Testis (tissue), 2 donors: ENCODE measurements around the gene PTPRN2.

ENCODE experiments used
- POLR2A ChIP-seq: fragments of 450-650 bp; IDR thresholded peaks from one replicate; pipeline ENCODE4 v1.6.1; 2017; ENCODE audit warnings: antibody characterized with exemption, mild to moderate bottlenecking, moderate library complexity
- TF ChIP-seq, protein P1 (sequence below), 3 experiments: fragments of 450-650 bp in 2 of 3; fragments of 200-600 bp in 1 of 3; sonication (generic) in 1 of 3; IDR thresholded peaks; one replicate each; pipeline ENCODE4 v1.5.1; 2016 to 2019; ENCODE audit warnings: antibody characterized with exemption in 3 of 3, mild to moderate bottlenecking in 2 of 3, moderate library complexity in 1 of 3

DNA sequence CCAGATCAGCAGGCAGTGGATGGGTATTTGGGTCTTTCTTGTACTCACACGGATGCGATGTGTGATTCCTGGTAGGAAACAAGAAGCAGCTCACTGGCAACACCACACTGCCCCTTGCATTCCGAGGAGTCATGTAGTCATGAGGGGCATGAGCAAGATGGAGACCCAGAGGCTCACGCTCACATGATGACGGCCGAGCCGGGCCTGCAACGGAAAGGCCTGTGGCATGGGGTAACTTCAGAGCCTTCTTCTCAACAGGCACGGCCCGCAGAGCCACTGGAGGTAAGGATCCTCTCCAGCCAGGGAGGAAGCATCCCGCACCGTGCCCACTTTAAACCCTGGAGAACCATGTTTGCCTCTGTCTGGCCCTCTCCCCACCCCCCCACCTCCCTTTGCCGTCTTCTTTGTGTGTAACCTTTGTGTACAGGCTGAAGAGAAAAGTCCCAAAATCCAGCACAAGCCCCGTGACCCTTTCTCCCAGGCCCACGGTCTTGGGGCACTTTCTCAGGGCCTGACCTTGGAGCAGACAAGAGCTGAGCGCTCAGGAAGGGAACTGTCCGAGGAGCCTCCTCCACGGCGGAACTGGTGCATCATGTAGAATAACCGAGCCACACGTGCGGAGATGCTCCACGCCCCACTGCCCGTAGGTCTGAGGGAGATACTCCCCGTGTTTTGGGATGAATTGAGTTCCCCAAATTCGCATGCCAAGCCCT is 734.4 kb downstream of the PTPRN2 start:
- TF ChIP-seq POLR2A = no peak
- TF ChIP-seq, protein P1, sequence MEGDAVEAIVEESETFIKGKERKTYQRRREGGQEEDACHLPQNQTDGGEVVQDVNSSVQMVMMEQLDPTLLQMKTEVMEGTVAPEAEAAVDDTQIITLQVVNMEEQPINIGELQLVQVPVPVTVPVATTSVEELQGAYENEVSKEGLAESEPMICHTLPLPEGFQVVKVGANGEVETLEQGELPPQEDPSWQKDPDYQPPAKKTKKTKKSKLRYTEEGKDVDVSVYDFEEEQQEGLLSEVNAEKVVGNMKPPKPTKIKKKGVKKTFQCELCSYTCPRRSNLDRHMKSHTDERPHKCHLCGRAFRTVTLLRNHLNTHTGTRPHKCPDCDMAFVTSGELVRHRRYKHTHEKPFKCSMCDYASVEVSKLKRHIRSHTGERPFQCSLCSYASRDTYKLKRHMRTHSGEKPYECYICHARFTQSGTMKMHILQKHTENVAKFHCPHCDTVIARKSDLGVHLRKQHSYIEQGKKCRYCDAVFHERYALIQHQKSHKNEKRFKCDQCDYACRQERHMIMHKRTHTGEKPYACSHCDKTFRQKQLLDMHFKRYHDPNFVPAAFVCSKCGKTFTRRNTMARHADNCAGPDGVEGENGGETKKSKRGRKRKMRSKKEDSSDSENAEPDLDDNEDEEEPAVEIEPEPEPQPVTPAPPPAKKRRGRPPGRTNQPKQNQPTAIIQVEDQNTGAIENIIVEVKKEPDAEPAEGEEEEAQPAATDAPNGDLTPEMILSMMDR (IDR thresholded peaks at IDR 0.05) = no peak
